ENCODE data around the gene CAST.

The CAST gene

GRCh38 chr5:96626956-96627355 is 35.2 kb upstream of the CAST start:
- no peak overlapping the region for H3K27ac ChIP-seq
- H3K4me2 ChIP-seq, result no peak overlapping the region
- no peaks in the 10 kb centered on the region for H3K27me3 ChIP-seq
- H3K36me3 ChIP-seq, result no peaks in the 10 kb centered on the region
- no peak for TF ChIP-seq Cebpa-rat (IDR thresholded peaks at IDR 0.05)
- H4K20me1 ChIP-seq, result no peaks in the 10 kb centered on the region
- no peak overlapping the region for H3K9ac ChIP-seq
- H3K4me1 ChIP-seq, result no peaks in the 10 kb centered on the region
- H3K9me3 ChIP-seq (replicated peaks in 1 of 11), result no peaks in the 10 kb centered on the region
- H3K4me3 ChIP-seq, result no peak overlapping the region

- H3K27me3 ChIP-seq, result no peaks in the 10 kb centered on the region
- no peaks in the 10 kb centered on the region for H3K4me1 ChIP-seq
- no peak for TF ChIP-seq Cebpa-rat (IDR thresholded peaks at IDR 0.05)
- no peak overlapping the region for H3K27ac ChIP-seq
- H3K9ac ChIP-seq, result no peak overlapping the region
- H4K20me1 ChIP-seq, result no peaks in the 10 kb centered on the region
- no peak overlapping the region for H3K4me2 ChIP-seq
- H3K36me3 ChIP-seq, result no peaks in the 10 kb centered on the region
- no peak overlapping the region for H3K4me3 ChIP-seq
- H3K9me3 ChIP-seq (replicated peaks in 1 of 11), result no peaks in the 10 kb centered on the region
Measured at GRCh38 chr5:96627792-96628398, 34.3 kb upstream of the CAST start.

GRCh38 chr5:96628406-96628805 is 33.8 kb upstream of the CAST start:
- Histone ChIP-seq H4K20me1 (no peaks in the 10 kb centered on the region), H3K36me3 (no peaks in the 10 kb centered on the region), H3K9me3 (replicated peaks in 1 of 11) (no peaks in the 10 kb centered on the region), H3K4me1 (peaks cover 0 to 5% (median 0%) of the 10 kb centered on the region in 10 experiments; a peak in 7 of 20 replicates), H3K4me3 (no peak overlapping the region), H3K27ac (no peak overlapping the region), H3K4me2 (no peak overlapping the region), H3K9ac (no peak overlapping the region), H3K27me3 (no peaks in the 10 kb centered on the region)
- no peak for TF ChIP-seq Cebpa-rat (IDR thresholded peaks at IDR 0.05)

- no peaks in the 10 kb centered on the region for H4K20me1 ChIP-seq
- no peak overlapping the region for H3K9ac ChIP-seq
- TF ChIP-seq Cebpa-rat (IDR thresholded peaks at IDR 0.05), result no peak
- H3K4me3 ChIP-seq, result no peak overlapping the region
- no peaks in the 10 kb centered on the region for H3K36me3 ChIP-seq
- H3K27ac ChIP-seq, result no peak overlapping the region
- H3K4me2 ChIP-seq, result no peak overlapping the region
- H3K9me3 ChIP-seq (replicated peaks in 1 of 11), result no peaks in the 10 kb centered on the region
- H3K27me3 ChIP-seq, result no peaks in the 10 kb centered on the region
- H3K4me1 ChIP-seq, result peaks cover 0 to 12% (median 0%) of the 10 kb centered on the region in 10 experiments; a peak in 7 of 20 replicates
Measured at GRCh38 chr5:96629774-96630173, 32.4 kb upstream of the CAST start.

- H3K9me3 ChIP-seq (replicated peaks in 1 of 11), result no peaks in the 10 kb centered on the region
- no peak for TF ChIP-seq Cebpa-rat (IDR thresholded peaks at IDR 0.05)
- no peaks in the 10 kb centered on the region for H3K36me3 ChIP-seq
- peak overlapping the region in 3 of 11 experiments; percentile 7 to 53 (median 20); a peak in 5 of 22 replicates for H3K4me2 ChIP-seq
- H3K9ac ChIP-seq, result no peak overlapping the region
- peaks cover 0 to 12% (median 0%) of the 10 kb centered on the region in 10 experiments; a peak in 7 of 20 replicates for H3K4me1 ChIP-seq
- H4K20me1 ChIP-seq, result no peaks in the 10 kb centered on the region
- peaks cover 0 to 3% (median 0%) of the 10 kb centered on the region in 11 experiments; a peak in 1 of 22 replicates for H3K27me3 ChIP-seq
- H3K4me3 ChIP-seq, result no peak overlapping the region
- H3K27ac ChIP-seq, result no peak overlapping the region
Measured at GRCh38 chr5:96633820-96634219, 28.4 kb upstream of the CAST start.

GRCh38 chr5:96634881-96635280 is 27.3 kb upstream of the CAST start:
- H3K4me2 ChIP-seq, result no peak overlapping the region
- no peaks in the 10 kb centered on the region for H3K36me3 ChIP-seq

GRCh38 chr5:96636046-96636445 is 26.1 kb upstream of the CAST start:
- TF ChIP-seq Cebpa-rat (IDR thresholded peaks at IDR 0.05), result no peak
- Histone ChIP-seq H3K36me3 (no peaks in the 10 kb centered on the region), H3K9ac (no peak overlapping the region), H3K4me3 (no peak overlapping the region), H3K27me3 (peaks cover 0 to 22% (median 0%) of the 10 kb centered on the region in 11 experiments; a peak in 3 of 22 replicates), H3K4me2 (no peak overlapping the region), H3K4me1 (peaks cover 0 to 12% (median 0%) of the 10 kb centered on the region in 10 experiments; a peak in 7 of 20 replicates), H4K20me1 (no peaks in the 10 kb centered on the region), H3K27ac (no peak overlapping the region), H3K9me3 (replicated peaks in 1 of 11) (no peaks in the 10 kb centered on the region)

More at GRCh38 chr5:96634881-96635280, 27.3 kb upstream of the CAST start:
- no peak for TF ChIP-seq Cebpa-rat (IDR thresholded peaks at IDR 0.05)
- no peak overlapping the region for H3K9ac ChIP-seq
- no peaks in the 10 kb centered on the region for H3K9me3 ChIP-seq (replicated peaks in 1 of 11)
- H3K4me1 ChIP-seq, result peaks cover 0 to 12% (median 0%) of the 10 kb centered on the region in 10 experiments; a peak in 7 of 20 replicates
- H3K27ac ChIP-seq, result no peak overlapping the region
- H4K20me1 ChIP-seq, result no peaks in the 10 kb centered on the region
- H3K27me3 ChIP-seq, result peaks cover 0 to 11% (median 0%) of the 10 kb centered on the region in 11 experiments; a peak in 3 of 22 replicates
- H3K4me3 ChIP-seq, result no peak overlapping the region

- H3K4me2 ChIP-seq, result no peak overlapping the region
Measured at GRCh38 chr5:96636594-96636993, 25.6 kb upstream of the CAST start.

GRCh38 chr5:96637196-96637595 is 25.0 kb upstream of the CAST start:
- no peaks in the 10 kb centered on the region for H3K9me3 ChIP-seq (replicated peaks in 1 of 11)
- no peak overlapping the region for H3K4me2 ChIP-seq
- H3K36me3 ChIP-seq, result no peaks in the 10 kb centered on the region
- H3K27me3 ChIP-seq, result peaks cover 0 to 27% (median 0%) of the 10 kb centered on the region in 11 experiments; a peak in 3 of 22 replicates
- H3K4me3 ChIP-seq, result no peak overlapping the region
- H3K4me1 ChIP-seq, result peaks cover 0 to 13% (median 0%) of the 10 kb centered on the region in 10 experiments; a peak in 7 of 20 replicates
- no peak overlapping the region for H3K9ac ChIP-seq
- no peaks in the 10 kb centered on the region for H4K20me1 ChIP-seq
- no peak for TF ChIP-seq Cebpa-rat (IDR thresholded peaks at IDR 0.05)
- no peak overlapping the region for H3K27ac ChIP-seq

More at GRCh38 chr5:96636594-96636993, 25.6 kb upstream of the CAST start:
- no peaks in the 10 kb centered on the region for H3K36me3 ChIP-seq
- peaks cover 0 to 12% (median 0%) of the 10 kb centered on the region in 10 experiments; a peak in 7 of 20 replicates for H3K4me1 ChIP-seq
- H3K9ac ChIP-seq, result no peak overlapping the region
- no peak overlapping the region for H3K4me3 ChIP-seq
- H3K27me3 ChIP-seq, result peaks cover 0 to 25% (median 0%) of the 10 kb centered on the region in 11 experiments; a peak in 3 of 22 replicates
- TF ChIP-seq Cebpa-rat (IDR thresholded peaks at IDR 0.05), result no peak
- no peaks in the 10 kb centered on the region for H4K20me1 ChIP-seq
- H3K27ac ChIP-seq, result no peak overlapping the region
- H3K9me3 ChIP-seq (replicated peaks in 1 of 11), result no peaks in the 10 kb centered on the region

- Histone ChIP-seq H3K9ac (no peak overlapping the region), H3K4me2 (no peak overlapping the region), H3K27me3 (peaks cover 0 to 27% (median 0%) of the 10 kb centered on the region in 11 experiments; a peak in 3 of 22 replicates), H3K27ac (no peak overlapping the region), H3K4me1 (peaks cover 0 to 13% (median 0%) of the 10 kb centered on the region in 10 experiments; a peak in 7 of 20 replicates), H3K9me3 (replicated peaks in 1 of 11) (no peaks in the 10 kb centered on the region), H4K20me1 (no peaks in the 10 kb centered on the region), H3K36me3 (no peaks in the 10 kb centered on the region), H3K4me3 (no peak overlapping the region)
- no peak for TF ChIP-seq Cebpa-rat (IDR thresholded peaks at IDR 0.05)
Measured at GRCh38 chr5:96638561-96638960, 23.6 kb upstream of the CAST start.

Measured in BLaER1 treated with 17β-estradiol and CSF1 and Interleukin-3, amounts not matched to agents 10 nM and 100 nM (cell line).